GM10266 (cell line): Measurements from ENCODE around the gene PPP1R1A.

Experiments used
- DNase-seq: peaks from one replicate; pipeline ENCODE4 v3.0.0; 2012; ENCODE audit errors: extremely low spot score
- CTCF ChIP-seq: IDR thresholded peaks from 2 replicates; pipeline ENCODE4 v1.5.1; 2012; ENCODE audit warnings: mild to moderate bottlenecking, low read depth; ENCODE audit not compliant: control insufficient read depth, insufficient read depth; ENCODE audit errors: missing control alignments

PPP1R1A gene, protein sequence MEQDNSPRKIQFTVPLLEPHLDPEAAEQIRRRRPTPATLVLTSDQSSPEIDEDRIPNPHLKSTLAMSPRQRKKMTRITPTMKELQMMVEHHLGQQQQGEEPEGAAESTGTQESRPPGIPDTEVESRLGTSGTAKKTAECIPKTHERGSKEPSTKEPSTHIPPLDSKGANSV

GRCh38 chr12:54588110-54588889 lies at the start of gene PPP1R1A:
PPP1R1A (minus strand) TSS chr12:54588659; CDS start chr12:54588488, 171 bp downstream.
- TF ChIP-seq CTCF: no peak
- DNase-seq: no peak

DNA sequence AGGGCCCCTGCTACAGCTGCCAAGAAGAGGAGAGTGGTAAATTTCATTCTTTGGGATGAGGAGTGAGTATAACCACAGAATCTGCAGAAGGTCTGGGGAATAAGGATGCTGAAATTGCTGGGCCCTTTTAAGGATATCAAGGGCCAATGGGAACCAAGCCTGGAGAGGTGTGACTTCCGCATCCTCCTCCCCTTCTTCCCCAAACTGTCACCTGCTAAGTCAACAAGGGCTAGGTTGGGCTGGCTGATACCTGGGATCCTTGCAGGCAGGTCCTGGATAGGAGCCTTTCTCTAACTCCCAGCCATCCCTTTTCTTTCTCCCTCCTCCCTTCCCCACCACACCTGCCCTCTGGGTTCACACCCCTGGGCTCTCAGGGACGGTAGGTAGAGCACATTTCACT lies 46.3 kb upstream of the PPP1R1A start, which contains the start of gene LACRT:
TSS of gene LACRT (minus strand) at position 101 of the 400 bp plus-strand sequence. CDS start at position 47, 54 bp downstream.
- DNase-seq: no peak
- TF ChIP-seq CTCF: no peak

GRCh38 chr12:54631988-54632728 lies 43.7 kb upstream of the PPP1R1A start:
- no peak for DNase-seq
- TF ChIP-seq CTCF: no peak

- no peak for TF ChIP-seq CTCF
Measured at GRCh38 chr12:54631551-54631950, 43.1 kb upstream of the PPP1R1A start.

GRCh38 chr12:54629925-54630324 lies 41.5 kb upstream of the PPP1R1A start:
- no peak for DNase-seq
- no peak for TF ChIP-seq CTCF

More at GRCh38 chr12:54631551-54631950, 43.1 kb upstream of the PPP1R1A start:
- DNase-seq: no peak

- TF ChIP-seq CTCF: no peak
- no peak for DNase-seq
Measured at GRCh38 chr12:54628186-54628846, 39.9 kb upstream of the PPP1R1A start.
